Activated T-cell treated with anti-CD3 and anti-CD28 coated beads for 48 hours (primary cell): ENCODE data around the gene SH3BP1.
"Not testable (repeated sequence)": the region's sequence is repeated elsewhere in the genome, so short reads cannot be mapped to it uniquely, and the experiment has no call there.

Experiments used
- DNase-seq: peaks from one replicate; pipeline ENCODE4 v3.0.0-alpha.2; 2020; ENCODE audit warnings: low read depth

SH3BP1 gene

GRCh38 chr22:37633625-37634416 lies 5.6 kb upstream of the SH3BP1 start:
- peak; percentile 53 for DNase-seq

DNA sequence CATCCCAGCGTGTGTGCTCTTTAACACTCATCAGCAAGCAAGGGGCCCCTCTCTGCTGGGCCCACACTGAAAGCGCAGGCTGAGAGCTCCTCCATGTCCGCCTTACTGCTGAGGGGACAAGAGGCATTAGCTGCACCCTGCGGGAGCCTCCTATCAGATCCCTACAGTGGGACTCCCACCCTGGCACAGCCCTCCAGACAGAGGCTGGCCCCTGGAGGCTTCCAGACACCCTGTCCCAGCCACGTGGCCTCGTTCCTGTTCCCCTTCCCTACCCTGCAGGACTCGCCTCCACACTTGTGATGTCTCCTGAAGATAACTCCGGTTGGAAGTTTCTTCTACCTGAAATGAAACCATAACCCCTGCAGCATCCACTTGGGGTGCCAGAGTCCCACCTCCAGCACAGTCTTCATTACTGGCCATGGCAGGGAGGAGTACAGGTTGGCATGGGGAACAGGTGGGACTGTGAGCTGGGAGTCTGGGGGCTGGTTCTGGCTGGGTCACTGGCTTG lies 5.0 kb upstream of the SH3BP1 start:
- no peak for DNase-seq

DNA sequence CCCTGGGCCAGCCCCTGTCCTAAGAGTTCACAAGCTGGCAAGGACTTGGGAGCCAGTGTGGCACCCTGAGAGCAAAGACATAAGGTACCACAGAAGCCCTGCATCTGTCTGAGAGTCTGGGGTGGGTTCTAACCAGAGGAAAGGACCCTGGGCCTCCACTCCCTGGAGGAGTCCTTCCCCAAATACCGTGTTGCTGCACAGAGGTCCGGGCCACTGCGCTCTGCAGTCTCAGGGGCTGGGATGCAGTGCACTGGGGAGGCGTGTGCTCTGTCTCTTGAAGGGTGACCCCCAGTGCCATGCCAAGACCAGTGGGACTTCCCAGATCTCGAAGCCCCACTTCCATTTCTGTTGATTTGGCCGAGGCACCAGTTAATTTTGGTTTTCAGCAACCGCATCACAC lies 4.3 kb upstream of the SH3BP1 start:
- DNase-seq = no peak

DNA sequence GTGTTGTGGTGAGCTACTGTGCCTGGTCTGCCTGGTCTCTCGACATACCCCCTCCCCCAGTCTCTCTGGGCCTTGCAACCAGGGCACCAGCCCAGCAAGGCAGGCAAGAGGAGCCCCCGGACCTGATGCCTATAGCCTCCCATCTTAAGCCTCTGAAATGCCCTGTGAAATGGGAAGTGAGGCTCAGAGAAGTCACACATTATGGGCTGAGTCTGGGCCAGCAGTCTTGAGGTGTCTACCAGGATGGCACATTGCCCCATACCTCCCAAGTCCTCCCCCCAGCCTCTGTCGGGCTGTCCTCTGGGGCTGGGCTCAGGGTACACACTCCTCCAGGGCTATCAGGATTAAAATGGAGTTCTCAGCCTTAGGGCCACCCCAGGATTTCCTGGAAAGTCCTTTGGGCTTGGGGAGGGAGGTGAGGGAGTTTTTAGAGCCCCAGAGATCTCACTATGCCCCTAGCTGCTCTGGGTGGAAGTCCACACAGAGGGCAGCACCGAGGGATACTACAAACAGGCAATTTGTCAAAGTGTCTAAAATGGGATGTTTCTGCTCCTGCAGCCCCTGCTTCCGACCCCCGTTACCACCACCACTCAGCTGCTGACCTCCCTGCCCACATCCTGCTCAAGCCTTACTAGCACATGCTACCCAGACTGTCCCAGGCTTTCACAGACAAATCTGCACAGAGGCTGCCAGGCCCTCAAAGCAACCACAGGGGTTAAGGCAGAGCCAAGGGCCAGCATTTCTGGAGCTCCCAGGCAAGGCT lies 3.1 kb upstream of the SH3BP1 start:
- DNase-seq = no peak

DNA sequence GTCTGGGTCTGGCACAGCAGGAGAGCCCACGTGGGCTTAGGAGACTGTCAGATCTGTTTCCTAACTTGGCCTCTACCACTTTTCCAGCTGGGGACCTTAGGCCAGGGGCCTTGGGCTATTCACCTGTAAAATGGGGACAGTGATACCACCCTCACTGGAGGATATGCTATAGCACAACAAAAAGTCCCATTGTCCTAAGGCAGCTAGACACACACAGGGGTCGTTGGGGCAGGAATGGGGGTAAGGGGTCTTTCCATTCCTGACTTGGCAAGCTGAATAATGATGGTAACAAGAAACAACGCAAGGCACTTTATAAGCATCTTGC lies 2.6 kb upstream of the SH3BP1 start:
- no peak for DNase-seq

DNA sequence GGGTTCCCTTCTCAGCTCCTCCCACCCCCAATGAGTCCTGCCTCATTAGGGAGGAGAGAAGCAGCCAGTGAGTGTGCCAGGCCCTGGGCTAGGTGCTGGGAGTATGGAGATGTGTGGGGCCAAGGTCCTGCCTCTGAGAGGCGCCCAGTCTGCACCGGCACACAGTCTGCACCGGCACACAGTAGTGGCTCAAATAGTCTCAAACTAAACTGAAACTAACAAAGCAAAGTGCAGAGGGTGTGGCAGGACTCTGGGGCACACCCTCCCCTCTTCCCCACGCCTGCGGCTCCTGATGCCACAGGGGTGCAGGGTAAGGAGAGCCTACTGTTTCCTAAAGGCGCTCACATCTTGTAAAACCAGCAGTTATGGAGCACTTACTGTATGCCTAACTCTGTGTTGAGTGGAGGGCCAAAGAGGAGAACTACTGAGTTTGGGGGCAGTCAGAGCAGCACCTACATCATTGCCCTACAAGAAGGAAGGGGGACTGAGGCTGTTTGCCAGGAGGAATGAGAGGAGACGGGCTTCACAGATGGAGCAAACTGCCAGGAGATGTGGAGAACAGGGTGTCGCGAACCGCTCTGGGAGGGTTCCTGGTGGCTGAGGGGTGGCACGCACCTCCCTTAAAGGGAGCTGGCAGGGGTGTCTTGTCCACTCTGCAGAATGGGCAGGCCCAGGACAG lies 939 bp upstream of the SH3BP1 start:
- DNase-seq = no peak

DNA sequence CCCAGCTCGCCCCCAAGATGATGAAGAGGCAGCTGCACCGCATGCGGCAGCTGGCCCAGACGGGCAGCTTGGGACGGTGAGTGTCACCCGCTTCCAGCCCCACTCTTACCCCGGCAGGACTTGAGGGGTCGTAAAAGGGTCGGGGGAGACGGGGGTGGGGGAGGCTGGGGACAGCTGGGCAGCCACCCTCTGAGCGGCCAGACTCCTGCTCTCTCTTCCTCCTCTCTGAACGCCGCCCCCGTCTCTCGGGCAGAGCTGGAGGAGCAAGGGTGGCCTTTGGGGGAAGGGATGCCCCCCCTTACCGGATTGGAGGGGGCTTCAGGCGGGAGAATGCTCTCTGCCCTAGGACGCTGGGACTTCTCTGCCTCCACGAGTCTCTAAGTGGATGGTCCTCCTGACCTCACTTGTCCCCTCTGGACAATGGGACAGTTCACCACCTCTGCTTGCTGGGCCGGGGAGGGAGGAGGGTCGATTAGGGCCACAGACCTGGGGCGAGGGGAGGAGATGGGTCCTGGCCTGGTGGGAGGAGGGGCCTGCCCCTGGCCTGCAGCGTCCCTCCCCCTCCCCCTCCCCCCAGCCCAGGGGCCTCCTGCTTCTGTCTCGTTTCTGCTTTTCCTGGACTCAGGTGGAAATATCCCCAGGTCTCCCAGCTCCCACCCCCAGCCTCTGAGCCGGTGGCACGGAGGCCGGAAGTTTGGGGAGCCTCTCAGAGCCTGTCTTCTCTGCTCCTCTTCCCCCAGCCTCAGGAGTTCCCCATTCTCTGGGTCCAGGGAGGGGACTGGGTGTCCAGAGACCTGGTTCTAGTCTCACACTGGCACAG lies 512 bp downstream of the SH3BP1 start:
- no peak for DNase-seq

- DNase-seq = no peak
Measured at GRCh38 chr22:37640591-37641560, 1.4 kb downstream of the SH3BP1 start.

DNA sequence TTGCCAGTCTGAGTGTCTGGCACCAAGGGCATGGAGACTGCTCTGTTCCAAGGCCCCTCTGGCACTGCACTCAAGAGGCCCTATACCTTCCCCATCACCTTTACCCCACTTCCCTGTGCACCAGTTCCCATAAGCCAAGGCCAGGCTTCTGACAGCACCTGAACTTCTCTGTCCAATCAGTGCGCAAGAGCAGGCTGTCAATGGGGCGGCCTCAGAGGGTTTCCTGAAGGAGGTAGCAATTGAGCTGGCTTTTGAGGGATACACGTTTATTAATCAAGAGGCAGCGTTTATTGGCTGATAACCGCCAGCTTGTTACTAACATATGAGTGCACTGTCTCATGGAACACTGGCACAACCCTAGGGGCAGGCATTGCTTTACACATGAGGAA lies 2.1 kb downstream of the SH3BP1 start:
- no peak for DNase-seq

GRCh38 chr22:37643225-37643847 lies 3.9 kb downstream of the SH3BP1 start:
- peak; percentile 84 for DNase-seq

GRCh38 chr22:37647317-37647716 lies 7.8 kb downstream of the SH3BP1 start:
- DNase-seq = no peak

DNA sequence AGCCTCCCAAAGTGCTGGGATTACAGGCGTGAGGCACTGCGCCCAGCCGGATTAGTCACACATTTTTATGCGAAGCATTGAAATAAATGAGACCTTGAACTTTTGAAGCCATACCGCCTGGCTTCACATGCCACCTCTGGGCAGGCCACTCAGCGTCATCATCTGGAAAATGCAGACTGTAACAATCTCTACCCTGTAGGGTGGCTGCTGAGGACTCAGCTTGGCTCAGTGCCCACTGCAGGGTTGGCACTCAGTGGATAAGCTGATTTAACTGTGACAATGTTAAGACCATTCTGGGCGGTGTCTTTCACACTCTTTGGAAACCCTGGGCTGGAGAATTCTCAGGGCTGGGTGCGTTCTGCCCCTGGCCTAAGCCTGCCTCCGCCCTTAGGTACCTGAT lies 8.5 kb downstream of the SH3BP1 start:
- DNase-seq = no peak

DNA sequence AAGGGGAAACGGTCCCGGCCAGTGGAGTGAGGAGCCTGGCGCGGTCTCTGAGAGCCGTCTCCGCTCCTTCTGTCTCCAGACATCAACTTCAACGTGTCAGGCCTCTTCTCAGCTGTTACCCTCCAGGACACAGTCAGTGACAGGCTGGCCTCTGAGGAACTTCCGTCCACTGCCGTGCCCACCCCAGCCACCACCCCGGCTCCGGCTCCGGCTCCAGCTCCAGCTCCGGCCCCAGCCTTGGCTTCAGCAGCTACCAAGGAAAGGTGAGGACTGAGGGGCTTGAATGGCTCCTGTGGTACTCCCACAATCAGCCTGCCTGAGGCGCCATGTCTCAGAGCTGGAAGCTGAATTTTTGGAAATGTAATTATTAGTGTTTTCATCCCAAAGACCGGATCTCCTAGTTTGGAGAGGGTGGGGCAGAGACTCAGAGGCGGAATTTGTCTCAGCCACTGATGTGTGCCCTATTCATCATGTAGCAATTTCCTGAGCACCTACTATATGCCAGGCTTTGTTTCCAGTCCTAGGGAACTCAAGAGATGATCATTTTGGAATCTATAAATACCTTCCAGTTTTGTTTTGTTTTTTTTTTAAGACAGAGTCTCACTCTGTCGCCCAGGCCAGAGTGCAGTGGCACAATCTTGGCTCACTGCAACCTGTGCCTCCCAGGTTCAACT lies 11.1 kb downstream of the SH3BP1 start:
- no peak for DNase-seq

GRCh38 chr22:37654563-37655251 lies 15.2 kb downstream of the SH3BP1 start:
- DNase-seq = no peak

GRCh38 chr22:37655252-37655563 lies 15.7 kb downstream of the SH3BP1 start:
- no peak for DNase-seq

DNA sequence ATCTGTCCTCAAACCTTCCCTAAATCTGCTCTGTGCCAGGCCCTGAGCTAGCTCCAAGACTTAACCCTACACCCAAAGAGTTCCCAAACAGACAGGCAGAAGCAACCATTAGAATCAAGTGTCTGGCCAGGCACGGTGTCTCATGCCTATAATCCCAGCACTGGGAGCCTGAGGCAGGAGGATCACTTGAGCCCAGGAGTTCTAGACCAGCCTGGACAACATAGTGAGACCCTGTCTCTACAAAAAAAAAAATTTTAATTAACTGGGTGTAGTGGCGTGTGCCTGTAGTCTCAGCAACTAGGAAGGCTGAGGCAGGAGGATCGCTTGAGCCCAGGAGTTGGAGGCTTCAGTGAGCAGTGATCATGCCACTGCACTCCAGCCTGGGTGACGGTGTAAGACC lies 17.1 kb downstream of the SH3BP1 start:
- DNase-seq = not testable (repeated sequence)

GRCh38 chr22:37657590-37658132 lies 18.2 kb downstream of the SH3BP1 start:
- no peak for DNase-seq

DNA sequence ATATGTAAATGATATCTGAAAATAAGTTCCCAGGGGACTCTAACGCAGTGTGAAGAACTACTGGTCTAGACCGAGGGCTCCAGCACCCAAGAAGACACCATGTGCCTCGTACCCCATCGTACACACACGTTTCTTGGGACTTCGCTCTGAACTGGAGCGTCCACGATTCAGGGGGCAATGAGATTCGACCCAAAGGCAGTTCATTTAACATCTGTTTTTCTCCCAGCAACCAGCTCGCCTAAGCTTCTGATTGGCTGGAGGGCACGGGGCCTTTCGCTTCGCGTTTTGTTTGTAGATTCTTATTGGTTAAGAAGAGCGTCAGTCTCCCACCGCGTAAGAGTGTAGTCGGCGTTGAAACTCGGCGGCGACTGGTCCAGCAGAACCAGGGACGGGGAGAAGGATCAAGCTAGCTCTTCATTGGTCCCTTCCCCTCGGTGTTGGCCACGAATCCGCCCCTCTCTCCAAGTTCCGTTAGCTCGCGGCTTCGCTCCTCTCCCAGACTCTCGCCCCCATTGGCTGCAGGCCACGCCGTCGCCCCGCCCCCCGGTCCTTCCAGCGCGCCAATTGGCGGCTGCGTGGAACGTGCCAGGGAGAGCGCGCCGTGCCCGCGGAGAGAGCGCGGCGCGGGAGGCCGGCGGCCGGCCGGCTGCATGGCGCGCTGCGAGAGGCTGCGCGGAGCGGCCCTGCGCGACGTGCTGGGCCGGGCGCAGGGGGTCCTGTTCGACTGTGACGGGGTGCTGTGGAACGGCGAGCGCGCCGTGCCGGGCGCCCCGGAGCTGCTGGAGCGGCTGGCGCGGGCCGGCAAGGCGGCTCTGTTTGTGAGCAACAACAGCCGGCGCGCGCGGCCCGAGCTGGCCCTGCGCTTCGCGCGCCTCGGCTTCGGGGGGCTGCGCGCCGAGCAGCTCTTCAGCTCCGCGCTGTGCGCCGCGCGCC lies 18.9 kb downstream of the SH3BP1 start, which contains the start of gene PDXP:
TSS of gene PDXP (plus strand) at position 591 of the 933 bp plus-strand sequence. CDS start at position 651, 60 bp downstream.
- DNase-seq = peak; percentile 99
